ENCODE measurements around the gene SH3PXD2B.
"Not testable (repeated sequence)": the region's sequence is repeated elsewhere in the genome, so short reads cannot be mapped to it uniquely, and the experiment has no call there.

Gene SH3PXD2B

GRCh38 chr5:172417130-172417841 lies 37.0 kb downstream of the SH3PXD2B start:
- DNase-seq: no peak

GRCh38 chr5:172415362-172416275 lies 38.7 kb downstream of the SH3PXD2B start:
- no peak for DNase-seq

GRCh38 chr5:172414531-172415361 lies 39.6 kb downstream of the SH3PXD2B start:
- DNase-seq: no peak

- no peak for DNase-seq
These were observed 40.6 kb downstream of the SH3PXD2B start for GRCh38 chr5:172413601-172414171.

- DNase-seq: no peak
These were observed 41.5 kb downstream of the SH3PXD2B start for GRCh38 chr5:172412724-172413286.

- DNase-seq: no peak
These were observed 42.7 kb downstream of the SH3PXD2B start for GRCh38 chr5:172411484-172412072.

- no peak for DNase-seq
These were observed 43.5 kb downstream of the SH3PXD2B start for GRCh38 chr5:172410662-172411483.

- DNase-seq: no peak
These were observed 44.2 kb downstream of the SH3PXD2B start for GRCh38 chr5:172410160-172410559.

GRCh38 chr5:172409477-172409876 lies 44.8 kb downstream of the SH3PXD2B start:
- DNase-seq: not testable (repeated sequence)

GRCh38 chr5:172407822-172408221 lies 46.5 kb downstream of the SH3PXD2B start:
- no peak for DNase-seq

- no peak for DNase-seq
These were observed 47.1 kb downstream of the SH3PXD2B start for GRCh38 chr5:172407241-172407691.

- no peak for DNase-seq
These were observed 48.9 kb downstream of the SH3PXD2B start for GRCh38 chr5:172405226-172406107.

GRCh38 chr5:172404746-172405145 lies 49.6 kb downstream of the SH3PXD2B start:
- DNase-seq: no peak

GRCh38 chr5:172403817-172404216 lies 50.5 kb downstream of the SH3PXD2B start:
- no peak for DNase-seq

GRCh38 chr5:172403189-172403796 lies 51.0 kb downstream of the SH3PXD2B start:
- DNase-seq: no peak

GRCh38 chr5:172402531-172403188 lies 51.7 kb downstream of the SH3PXD2B start:
- DNase-seq: no peak

GRCh38 chr5:172402031-172402430 lies 52.3 kb downstream of the SH3PXD2B start:
- not testable (repeated sequence) for DNase-seq

GRCh38 chr5:172399826-172400225 lies 54.5 kb downstream of the SH3PXD2B start:
- no peak for DNase-seq

- DNase-seq: no peak
These were observed 55.0 kb downstream of the SH3PXD2B start for GRCh38 chr5:172399336-172399735.
